NB4 (cell line): Measurements from ENCODE around the gene ECT2L.

Source experiments
- MYC ChIP-seq: IDR thresholded peaks from 2 replicates; pipeline ENCODE4 v1.6.1; 2011; ENCODE audit warnings: low read depth, low read length
- POLR2A ChIP-seq: IDR thresholded peaks from 2 replicates; pipeline ENCODE4 v1.6.1; 2011; ENCODE audit warnings: mild to moderate bottlenecking; ENCODE audit not compliant: insufficient read length; ENCODE audit errors: extremely low read depth
- TF ChIP-seq, protein P1 (sequence below): IDR thresholded peaks from one replicate; pipeline ENCODE4 v1.5.1; 2012; ENCODE audit warnings: low read depth, low read length
- TF ChIP-seq, protein P2 (sequence below): IDR thresholded peaks from 2 replicates; pipeline ENCODE4 v1.6.1; 2011; ENCODE audit warnings: low read depth, low read length

DNA sequence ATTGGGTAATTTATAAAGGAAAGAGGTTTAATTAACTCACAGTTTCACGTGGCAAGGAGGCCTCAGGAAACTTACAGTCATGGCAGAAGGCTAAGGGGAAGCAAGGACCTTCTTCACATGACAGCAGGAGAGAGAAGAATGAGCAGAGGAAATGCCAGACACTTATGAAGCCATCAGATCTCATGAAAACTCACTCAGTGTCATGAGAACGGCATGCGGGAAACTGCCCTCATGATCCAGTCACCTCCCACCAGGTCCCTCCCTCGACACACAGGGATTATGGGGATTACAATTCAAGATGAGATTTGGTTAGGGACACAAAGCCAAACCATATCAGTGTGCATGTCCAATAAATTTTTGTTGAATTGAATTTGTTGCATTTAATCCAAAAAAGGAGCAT, 52.0 kb downstream of the ECT2L start:
- TF ChIP-seq, protein P1, sequence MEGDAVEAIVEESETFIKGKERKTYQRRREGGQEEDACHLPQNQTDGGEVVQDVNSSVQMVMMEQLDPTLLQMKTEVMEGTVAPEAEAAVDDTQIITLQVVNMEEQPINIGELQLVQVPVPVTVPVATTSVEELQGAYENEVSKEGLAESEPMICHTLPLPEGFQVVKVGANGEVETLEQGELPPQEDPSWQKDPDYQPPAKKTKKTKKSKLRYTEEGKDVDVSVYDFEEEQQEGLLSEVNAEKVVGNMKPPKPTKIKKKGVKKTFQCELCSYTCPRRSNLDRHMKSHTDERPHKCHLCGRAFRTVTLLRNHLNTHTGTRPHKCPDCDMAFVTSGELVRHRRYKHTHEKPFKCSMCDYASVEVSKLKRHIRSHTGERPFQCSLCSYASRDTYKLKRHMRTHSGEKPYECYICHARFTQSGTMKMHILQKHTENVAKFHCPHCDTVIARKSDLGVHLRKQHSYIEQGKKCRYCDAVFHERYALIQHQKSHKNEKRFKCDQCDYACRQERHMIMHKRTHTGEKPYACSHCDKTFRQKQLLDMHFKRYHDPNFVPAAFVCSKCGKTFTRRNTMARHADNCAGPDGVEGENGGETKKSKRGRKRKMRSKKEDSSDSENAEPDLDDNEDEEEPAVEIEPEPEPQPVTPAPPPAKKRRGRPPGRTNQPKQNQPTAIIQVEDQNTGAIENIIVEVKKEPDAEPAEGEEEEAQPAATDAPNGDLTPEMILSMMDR: no peak
- TF ChIP-seq POLR2A (no peak), MYC (no peak)
- TF ChIP-seq, protein P2, sequence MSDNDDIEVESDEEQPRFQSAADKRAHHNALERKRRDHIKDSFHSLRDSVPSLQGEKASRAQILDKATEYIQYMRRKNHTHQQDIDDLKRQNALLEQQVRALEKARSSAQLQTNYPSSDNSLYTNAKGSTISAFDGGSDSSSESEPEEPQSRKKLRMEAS: no peak
